Prostate gland (tissue), 2 donors: ENCODE data around the gene HRK.

Experiments used
- POLR2A ChIP-seq: fragments of 450-650 bp; IDR thresholded peaks from one replicate; pipeline ENCODE4 v1.6.1; 2016; ENCODE audit warnings: antibody characterized with exemption, mild to moderate bottlenecking
- TF ChIP-seq, protein P1 (sequence below), 4 experiments: fragments of 200-600 bp in 2 of 4; fragments of 450-650 bp in 2 of 4; sonication (generic) in 2 of 4; IDR thresholded peaks; 1 replicate in 3 of 4; 2 replicates in 1 of 4; pipeline ENCODE4 v1.5.1; 2016 to 2019; ENCODE audit warnings: antibody characterized with exemption in 4 of 4, mild to moderate bottlenecking in 2 of 4, moderate library complexity in 2 of 4

- TF ChIP-seq, protein P1, sequence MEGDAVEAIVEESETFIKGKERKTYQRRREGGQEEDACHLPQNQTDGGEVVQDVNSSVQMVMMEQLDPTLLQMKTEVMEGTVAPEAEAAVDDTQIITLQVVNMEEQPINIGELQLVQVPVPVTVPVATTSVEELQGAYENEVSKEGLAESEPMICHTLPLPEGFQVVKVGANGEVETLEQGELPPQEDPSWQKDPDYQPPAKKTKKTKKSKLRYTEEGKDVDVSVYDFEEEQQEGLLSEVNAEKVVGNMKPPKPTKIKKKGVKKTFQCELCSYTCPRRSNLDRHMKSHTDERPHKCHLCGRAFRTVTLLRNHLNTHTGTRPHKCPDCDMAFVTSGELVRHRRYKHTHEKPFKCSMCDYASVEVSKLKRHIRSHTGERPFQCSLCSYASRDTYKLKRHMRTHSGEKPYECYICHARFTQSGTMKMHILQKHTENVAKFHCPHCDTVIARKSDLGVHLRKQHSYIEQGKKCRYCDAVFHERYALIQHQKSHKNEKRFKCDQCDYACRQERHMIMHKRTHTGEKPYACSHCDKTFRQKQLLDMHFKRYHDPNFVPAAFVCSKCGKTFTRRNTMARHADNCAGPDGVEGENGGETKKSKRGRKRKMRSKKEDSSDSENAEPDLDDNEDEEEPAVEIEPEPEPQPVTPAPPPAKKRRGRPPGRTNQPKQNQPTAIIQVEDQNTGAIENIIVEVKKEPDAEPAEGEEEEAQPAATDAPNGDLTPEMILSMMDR (IDR thresholded peaks at IDR 0.05), result no peak
- TF ChIP-seq POLR2A, result no peak
These were observed 35.5 kb upstream of the HRK start for GRCh38 chr12:116916714-116917114.
